GM23338 (cell line): Measurements from ENCODE around the gene NBEAL2. TPM values are rescaled to one million over a fixed set of nuclear protein-coding genes. Genes with fewer than 3 reads are reported as not detected.

Experiments used
- ATAC-seq: fragments of 200-7000 bp; cut with Tn5 transposase; 3 replicates; pipeline ENCODE4 v1.9.1; 2020
- DNase-seq: peaks from one replicate; pipeline ENCODE4 v3.0.0-alpha.2; 2015; ENCODE audit warnings: low spot score
- H2AFZ ChIP-seq: fragments of 200-600 bp; sonication (generic); 2 replicates; pipeline ENCODE4 v1.8.0; 2016; ENCODE audit warnings: antibody characterized with exemption, mild to moderate bottlenecking, moderate library complexity
- H3F3A ChIP-seq: fragments of 200-600 bp; sonication (generic); replicated peaks from 2 replicates; pipeline ENCODE4 v1.8.0; 2017; ENCODE audit warnings: antibody characterized with exemption, mixed run types, low read depth
- H3K27ac ChIP-seq: fragments of 200-600 bp; sonication (generic); 2 replicates; pipeline ENCODE4 v1.6.1; 2016; ENCODE audit warnings: low read depth
- H3K27me3 ChIP-seq: fragments of 200-600 bp; sonication (generic); 2 replicates; pipeline ENCODE4 v1.8.0; 2016; ENCODE audit warnings: mild to moderate bottlenecking, mixed run types, moderate library complexity; ENCODE audit not compliant: insufficient read depth
- H3K36me3 ChIP-seq: fragments of 200-600 bp; sonication (generic); 2 replicates; pipeline ENCODE4 v1.8.0; 2016; ENCODE audit warnings: mild to moderate bottlenecking; ENCODE audit not compliant: insufficient read depth
- H3K4me1 ChIP-seq: fragments of 200-600 bp; sonication (generic); 2 replicates; pipeline ENCODE4 v1.8.0; 2016; ENCODE audit warnings: mild to moderate bottlenecking, moderate library complexity; ENCODE audit not compliant: insufficient read depth
- H3K4me2 ChIP-seq: fragments of 200-600 bp; sonication (generic); 2 replicates; pipeline ENCODE4 v1.7.1; 2017; ENCODE audit warnings: mixed run types
- H3K4me3 ChIP-seq: fragments of 200-600 bp; sonication (generic); 2 replicates; pipeline ENCODE4 v1.6.1; 2016; ENCODE audit warnings: mixed run types
- H3K79me2 ChIP-seq: fragments of 200-600 bp; sonication (generic); replicated peaks from 2 replicates; pipeline ENCODE4 v1.8.0; 2017; ENCODE audit warnings: mild to moderate bottlenecking; ENCODE audit not compliant: insufficient read depth
- H3K9me2 ChIP-seq: fragments of 200-600 bp; sonication (generic); 2 replicates; pipeline ENCODE4 v1.8.0; 2017; ENCODE audit not compliant: insufficient read depth
- H4K20me1 ChIP-seq: fragments of 200-600 bp; sonication (generic); replicated peaks from 2 replicates; pipeline ENCODE4 v1.8.0; 2017; ENCODE audit warnings: mild to moderate bottlenecking; ENCODE audit not compliant: insufficient read depth
- H3K27ac Mint-ChIP-seq: 2 replicates; pipeline ENCODE4 v1.8.0; 2020; ENCODE audit warnings: inconsistent platforms, mild to moderate bottlenecking, moderate library complexity, mixed read lengths
- H3K27me3 Mint-ChIP-seq: 3 replicates; pipeline ENCODE4 v1.8.0; 2022; ENCODE audit warnings: low read depth, mild to moderate bottlenecking, moderate library complexity, mixed read lengths, inconsistent platforms; ENCODE audit not compliant: insufficient read depth, poor library complexity
- H3K36me3 Mint-ChIP-seq: 3 replicates; pipeline ENCODE4 v1.8.0; 2021; ENCODE audit warnings: low read depth, mild to moderate bottlenecking, inconsistent platforms, moderate library complexity, mixed read lengths
- H3K4me1 Mint-ChIP-seq: 3 replicates; pipeline ENCODE4 v1.8.0; 2020; ENCODE audit warnings: mild to moderate bottlenecking, inconsistent platforms, mixed read lengths
- H3K4me3 Mint-ChIP-seq: 3 replicates; pipeline ENCODE4 v1.8.0; 2021; ENCODE audit warnings: moderate library complexity, mild to moderate bottlenecking, inconsistent platforms, mixed read lengths
- H3K9me3 Mint-ChIP-seq: 3 replicates; pipeline ENCODE4 v1.8.0; 2020; ENCODE audit warnings: moderate library complexity, mild to moderate bottlenecking, inconsistent platforms, mixed read lengths
- CREB1 ChIP-seq: fragments of 250-450 bp; sonication (Bioruptor Pico); IDR thresholded peaks from 2 replicates; pipeline ENCODE4 v1.5.0; 2020; ENCODE audit warnings: low read depth, mild to moderate bottlenecking, moderate library complexity
- CTCF ChIP-seq, 2 experiments: fragments of 200-600 bp in 1 of 2; sonication (generic) in 1 of 2; conservative IDR thresholded peaks; 2 replicates each; pipeline versions ENCODE4 v1.5.1 to v1.6.1; 2016 to 2017; ENCODE audit warnings: antibody characterized with exemption in 2 of 2, low read depth in 2 of 2, mild to moderate bottlenecking in 2 of 2, moderate library complexity in 1 of 2
- EZH2 ChIP-seq: fragments of 200-600 bp; sonication (generic); IDR thresholded peaks from one replicate; pipeline ENCODE4 v1.8.0; 2017; ENCODE audit warnings: antibody characterized with exemption, mild to moderate bottlenecking, low read depth; ENCODE audit not compliant: unreplicated experiment
- JUNB ChIP-seq: IDR thresholded peaks from one replicate; pipeline ENCODE4 v1.6.1; 2016; ENCODE audit warnings: antibody characterized with exemption; ENCODE audit not compliant: unreplicated experiment
- NANOG ChIP-seq: IDR thresholded peaks from 2 replicates; pipeline ENCODE4 v1.6.1; 2016; ENCODE audit warnings: antibody characterized with exemption, borderline replicate concordance
- POLR2AphosphoS5 ChIP-seq: IDR thresholded peaks from 2 replicates; pipeline ENCODE4 v1.6.1; 2016; ENCODE audit warnings: antibody characterized with exemption, low read depth
- REST ChIP-seq: IDR thresholded peaks from one replicate; pipeline ENCODE4 v1.6.1; 2018; ENCODE audit warnings: antibody characterized with exemption; ENCODE audit not compliant: unreplicated experiment
- ZNF114 ChIP-seq: fragments of 250-450 bp; sonication (Bioruptor Pico); IDR thresholded peaks from 2 replicates; pipeline ENCODE4 v1.5.0; 2020; ENCODE audit warnings: mild to moderate bottlenecking, moderate library complexity
- ZNF331 ChIP-seq: fragments of 250-450 bp; sonication (Bioruptor Pico); IDR thresholded peaks from 2 replicates; pipeline ENCODE4 v1.5.0; 2020; ENCODE audit warnings: low read depth, mild to moderate bottlenecking, moderate library complexity
- polyA plus RNA-seq: library from polyadenylated mRNA; unstranded; fragments of >200 nt; fragmentation: Nextera tagmentation; extraction: Ambion mirVana; gene quantifications from 2 replicates; pipeline ENCODE4 v1.2.1, GENCODE V29; 2016
- total RNA-seq: library from RNA; depleted of rRNA; stranded (reverse); fragments of >200 nt; shearing (Covaris generic); gene quantifications from 2 replicates; pipeline ENCODE4 v1.2.3, GENCODE V29; 2014

The NBEAL2 gene
- total and polyA plus RNA-seq, 2 experiments from 2014 or later: 13.5 to 79.9 TPM

DNA sequence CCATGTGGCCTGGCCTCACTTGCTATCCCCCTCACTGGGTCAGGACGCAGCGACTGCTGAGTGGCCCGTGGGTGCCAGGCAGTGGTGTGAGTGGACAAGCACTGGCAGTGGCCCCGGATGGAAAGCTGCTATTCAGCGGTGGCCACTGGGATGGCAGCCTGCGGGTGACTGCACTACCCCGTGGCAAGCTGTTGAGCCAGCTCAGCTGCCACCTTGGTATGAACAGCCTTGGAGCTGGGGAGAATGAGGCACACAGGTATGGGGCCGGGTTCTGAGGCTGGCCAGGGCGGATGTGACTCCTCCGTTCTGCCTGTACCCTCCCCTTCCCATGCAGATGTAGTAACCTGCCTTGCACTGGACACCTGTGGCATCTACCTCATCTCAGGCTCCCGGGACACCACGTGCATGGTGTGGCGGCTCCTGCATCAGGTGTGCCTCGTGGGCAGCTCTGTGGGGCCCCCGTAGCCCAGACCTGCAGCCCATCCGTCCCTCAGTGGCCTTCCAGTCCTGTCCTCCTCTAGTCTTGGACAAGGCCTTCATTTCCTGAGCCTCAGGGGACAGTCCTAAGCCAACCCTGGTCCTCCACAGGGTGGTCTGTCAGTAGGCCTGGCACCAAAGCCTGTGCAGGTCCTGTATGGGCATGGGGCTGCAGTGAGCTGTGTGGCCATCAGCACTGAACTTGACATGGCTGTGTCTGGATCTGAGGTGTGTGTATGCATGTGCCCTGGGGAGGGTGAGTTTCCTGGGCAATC lies 28.2 kb downstream of the NBEAL2 start:
- no peak overlapping the region for H3K4me3 ChIP-seq
- H3F3A ChIP-seq: peaks cover 10% of the 10 kb centered on the region; the same call in 1 of the 2 replicates
- Mint-ChIP-seq H3K9me3 (no peaks in the 10 kb centered on the region), H3K36me3 (peaks cover 22% of the 10 kb centered on the region), H3K4me1 (peaks cover 10% of the 10 kb centered on the region; the same call in 2 of the 3 replicates), H3K27ac (no peak overlapping the region), H3K4me3 (no peak overlapping the region), H3K27me3 (peaks cover 11% of the 10 kb centered on the region)
- no peaks in the 10 kb centered on the region; the same call in 1 of the 2 replicates for H3K36me3 ChIP-seq
- H3K79me2 ChIP-seq: no peaks in the 10 kb centered on the region
- H3K27ac ChIP-seq: no peak overlapping the region
- H3K9me2 ChIP-seq: peaks cover 5% of the 10 kb centered on the region; the same call in 1 of the 2 replicates
- H3K27me3 ChIP-seq: no peaks in the 10 kb centered on the region
- TF ChIP-seq REST (no peak), CREB1 (CRISPR knock-in tag) (no peak), NANOG (no peak), POLR2AphosphoS5 (no peak; the same call in 1 of the 2 replicates), ZNF331 (no peak), JUNB (no peak), CTCF (conservative IDR thresholded peaks at IDR 0.05; ENCODE audit: low read depth in 2 of 2) (no peak), ZNF114 (CRISPR knock-in tag) (no peak)
- ATAC-seq (no peak), DNase-seq (no peak)
- H3K4me2 ChIP-seq: no peak overlapping the region
- no peaks in the 10 kb centered on the region for H3K4me1 ChIP-seq
- no peak overlapping the region for H2AFZ ChIP-seq
- no peaks in the 10 kb centered on the region for H4K20me1 ChIP-seq

DNA sequence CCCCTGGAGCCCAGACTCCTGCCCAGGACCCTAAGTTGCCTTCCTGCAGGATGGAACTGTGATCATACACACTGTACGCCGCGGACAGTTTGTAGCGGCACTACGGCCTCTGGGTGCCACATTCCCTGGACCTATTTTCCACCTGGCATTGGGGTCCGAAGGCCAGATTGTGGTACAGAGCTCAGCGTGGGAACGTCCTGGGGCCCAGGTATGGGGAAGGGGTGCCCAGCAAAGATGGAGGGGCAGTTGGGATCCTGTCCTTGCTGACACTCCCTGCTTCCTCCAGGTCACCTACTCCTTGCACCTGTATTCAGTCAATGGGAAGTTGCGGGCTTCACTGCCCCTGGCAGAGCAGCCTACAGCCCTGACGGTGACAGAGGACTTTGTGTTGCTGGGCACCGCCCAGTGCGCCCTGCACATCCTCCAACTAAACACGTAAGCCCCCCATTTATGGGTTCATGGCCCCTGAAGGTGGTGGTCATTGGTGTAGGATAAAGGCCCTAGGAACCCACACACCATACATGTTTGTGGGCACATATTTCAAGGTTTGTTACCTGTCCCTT lies 28.8 kb downstream of the NBEAL2 start:
- peaks cover 10% of the 10 kb centered on the region; the same call in 2 of the 3 replicates for H3K4me1 Mint-ChIP-seq
- DNase-seq: no peak
- ATAC-seq: no peak
- H2AFZ ChIP-seq: no peak overlapping the region
- H3K79me2 ChIP-seq: no peaks in the 10 kb centered on the region
- H3K4me1 ChIP-seq: no peaks in the 10 kb centered on the region
- H3F3A ChIP-seq: peaks cover 10% of the 10 kb centered on the region; the same call in 1 of the 2 replicates
- H3K27ac ChIP-seq: no peak overlapping the region
- peaks cover 9% of the 10 kb centered on the region; the same call in 1 of the 2 replicates for H3K9me2 ChIP-seq
- peaks cover 18% of the 10 kb centered on the region for H3K36me3 Mint-ChIP-seq
- H3K27me3 Mint-ChIP-seq: peaks cover 11% of the 10 kb centered on the region
- H3K27me3 ChIP-seq: no peaks in the 10 kb centered on the region
- no peaks in the 10 kb centered on the region for H3K9me3 Mint-ChIP-seq
- H3K4me3 Mint-ChIP-seq: peak overlapping the region; percentile 69
- no peaks in the 10 kb centered on the region; the same call in 1 of the 2 replicates for H3K36me3 ChIP-seq
- no peak overlapping the region for H3K27ac Mint-ChIP-seq
- H4K20me1 ChIP-seq: no peaks in the 10 kb centered on the region; the same call in 1 of the 2 replicates
- peak overlapping the region; percentile 72 for H3K4me3 ChIP-seq
- peak overlapping the region; percentile 94 for H3K4me2 ChIP-seq
- no peak for TF ChIP-seq EZH2
